BJ (cell line): ENCODE data around the gene PRKCE. TPM values are rescaled to one million over a fixed set of nuclear protein-coding genes. Genes with fewer than 3 reads are reported as not detected.

Source experiments
- CTCF ChIA-PET: fragments of 350-600 bp; formaldehyde crosslinking; extraction: SDS; loops from one replicate; lab custom pipeline; 2021; ENCODE audit warnings: antibody characterized with exemption, inconsistent platforms; lab: Yijun Ruan, JAX
- POLR2A ChIA-PET: fragments of 300-600 bp; sonication (Branson Sonifier 250); formaldehyde crosslinking; extraction: SDS; loops from one replicate; lab custom pipeline; 2021; ENCODE audit warnings: antibody characterized with exemption; lab: Charles Lee
- DNase-seq: peaks from one replicate; pipeline ENCODE4 v3.0.0-alpha.2; 2011; ENCODE audit warnings: low read depth
- H3K27me3 ChIP-seq: 2 replicates; pipeline ENCODE4 v1.6.0; 2011; ENCODE audit warnings: low read length; ENCODE audit not compliant: control insufficient read depth, insufficient read depth
- H3K36me3 ChIP-seq: 2 replicates; pipeline ENCODE4 v1.5.1; 2011; ENCODE audit warnings: low read length; ENCODE audit not compliant: control insufficient read depth, insufficient read depth
- H3K4me3 ChIP-seq: 2 replicates; pipeline ENCODE4 v1.5.1; 2011; ENCODE audit warnings: low read depth, mild to moderate bottlenecking, control low read depth, low read length
- CTCF ChIP-seq: IDR thresholded peaks from 2 replicates; pipeline ENCODE4 v1.5.1; 2011; ENCODE audit warnings: low read depth, mild to moderate bottlenecking, control low read depth, inconsistent platforms, low read length, moderate library complexity; ENCODE audit not compliant: insufficient read depth
- polyA plus RNA-seq: library from polyadenylated mRNA; depleted of rRNA; stranded (reverse); fragments of >200 nt; gene quantifications from 2 replicates; pipeline ENCODE4 v1.2.3, GENCODE V29; 2011

Gene PRKCE
- polyA plus RNA-seq, 1 experiment, result 19.7 TPM

- ChIA-PET CTCF (interaction anchor here (0.7 to 2.0 kb wide), 3 partner anchors 59 to 362 kb away, joined by 3 to 9 read pairs (median 5); no protein-coding TSS in a partner anchor), POLR2A (no interaction called here)
- TF ChIP-seq CTCF, result no peak
- Histone ChIP-seq H3K36me3 (no peaks in the 10 kb centered on the region), H3K4me3 (no peak overlapping the region), H3K27me3 (no peaks in the 10 kb centered on the region)
- DNase-seq, result no peak
These were observed 352.5 kb downstream of the PRKCE start for GRCh38 chr2:46003903-46004473.

- Histone ChIP-seq H3K27me3 (no peaks in the 10 kb centered on the region), H3K36me3 (no peaks in the 10 kb centered on the region), H3K4me3 (no peak overlapping the region)
- ChIA-PET CTCF (interaction anchor here (0.6 to 2.9 kb wide), 5 partner anchors 13 to 693 kb away, joined by 3 to 16 read pairs (median 3); no protein-coding TSS in a partner anchor), POLR2A (no interaction called here)
- TF ChIP-seq CTCF, result no peak
- no peak for DNase-seq
These were observed 355.1 kb downstream of the PRKCE start for GRCh38 chr2:46006473-46007025.

GRCh38 chr2:46007412-46007811, 355.9 kb downstream of the PRKCE start:
- ChIA-PET POLR2A (no interaction called here), CTCF (interaction anchor here (2.1 to 2.9 kb wide), 2 partner anchors 15 to 55 kb away, joined by 9 to 16 read pairs; no protein-coding TSS in a partner anchor)
- TF ChIP-seq CTCF, result no peak
- no peak overlapping the region for H3K4me3 ChIP-seq
- no peak for DNase-seq
- no peaks in the 10 kb centered on the region for H3K27me3 ChIP-seq
- H3K36me3 ChIP-seq, result no peaks in the 10 kb centered on the region

GRCh38 chr2:46008091-46008870, 356.8 kb downstream of the PRKCE start:
- no peaks in the 10 kb centered on the region for H3K36me3 ChIP-seq
- CTCF ChIA-PET, result interaction anchor here (1.0 to 2.9 kb wide), 5 partner anchors 16 to 364 kb away, joined by 3 to 16 read pairs (median 3); no protein-coding TSS in a partner anchor
- TF ChIP-seq CTCF, result no peak

GRCh38 chr2:46009315-46009714, 357.8 kb downstream of the PRKCE start:
- no peaks in the 10 kb centered on the region for H3K27me3 ChIP-seq
- ChIA-PET POLR2A (no interaction called here), CTCF (interaction anchor here (1.0 to 2.9 kb wide), 5 partner anchors 17 to 365 kb away, joined by 3 to 16 read pairs (median 3); no protein-coding TSS in a partner anchor)
- no peak for DNase-seq
- TF ChIP-seq CTCF, result no peak
- H3K36me3 ChIP-seq, result no peaks in the 10 kb centered on the region
- H3K4me3 ChIP-seq, result no peak overlapping the region

More at GRCh38 chr2:46008091-46008870, 356.8 kb downstream of the PRKCE start:
- no peak for DNase-seq
- POLR2A ChIA-PET, result no interaction called here
- no peak overlapping the region for H3K4me3 ChIP-seq
- H3K27me3 ChIP-seq, result no peaks in the 10 kb centered on the region
